Cardiac fibroblast (primary cell): ENCODE data around the gene ACR.

Source experiments
- DNase-seq, 2 donors: peaks; one replicate each; pipeline versions ENCODE4 v3.0.0 to v3.0.0-alpha.2; 2010; ENCODE audit warnings: low read depth in 2 of 2
- H3K4me3 ChIP-seq, 2 donors: replicated peaks in 1 of 2; 1 replicate in 1 of 2; 2 replicates in 1 of 2; pipeline ENCODE4 v1.5.1; 2011; ENCODE audit warnings: low read depth in 2 of 2, low read length in 2 of 2, mild to moderate bottlenecking in 2 of 2, moderate library complexity in 1 of 2
- TF ChIP-seq, protein P1 (sequence below): IDR thresholded peaks from one replicate; pipeline ENCODE4 v1.5.1; 2011; ENCODE audit warnings: low read depth, mild to moderate bottlenecking, low read length, inconsistent platforms

Gene ACR

DNA sequence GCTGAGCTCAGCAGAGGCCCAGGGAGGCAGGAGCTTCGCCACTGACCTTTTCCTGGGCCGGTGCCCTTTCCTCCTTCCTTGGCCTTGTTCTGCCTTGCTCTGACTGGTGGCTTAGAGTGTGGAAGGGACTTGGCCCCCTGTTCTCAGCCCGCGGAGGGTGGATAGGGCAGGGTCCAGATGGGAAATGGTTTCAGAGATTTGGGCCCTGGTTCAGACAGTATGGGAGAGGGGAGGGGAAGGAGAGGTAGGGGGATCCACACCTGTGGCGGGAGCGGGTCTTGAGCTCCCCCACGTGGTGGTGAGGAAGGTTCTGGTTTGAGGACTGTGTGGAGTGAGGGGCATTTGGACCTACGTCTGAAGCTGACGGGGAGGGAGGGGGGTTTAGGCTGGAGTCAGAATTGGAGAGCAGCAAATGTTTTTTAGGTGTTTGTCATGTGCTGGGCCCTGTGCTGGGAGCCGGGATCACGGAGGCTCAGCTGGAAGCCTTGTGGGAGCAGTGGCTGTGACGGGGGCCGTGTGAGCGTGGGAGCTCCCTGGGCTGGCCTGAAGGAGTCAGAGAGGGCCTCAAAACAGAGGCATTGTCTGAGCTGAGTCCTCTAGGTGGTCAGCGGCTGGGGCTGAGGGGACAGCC, 38.1 kb upstream of the ACR start:
- TF ChIP-seq, protein P1, sequence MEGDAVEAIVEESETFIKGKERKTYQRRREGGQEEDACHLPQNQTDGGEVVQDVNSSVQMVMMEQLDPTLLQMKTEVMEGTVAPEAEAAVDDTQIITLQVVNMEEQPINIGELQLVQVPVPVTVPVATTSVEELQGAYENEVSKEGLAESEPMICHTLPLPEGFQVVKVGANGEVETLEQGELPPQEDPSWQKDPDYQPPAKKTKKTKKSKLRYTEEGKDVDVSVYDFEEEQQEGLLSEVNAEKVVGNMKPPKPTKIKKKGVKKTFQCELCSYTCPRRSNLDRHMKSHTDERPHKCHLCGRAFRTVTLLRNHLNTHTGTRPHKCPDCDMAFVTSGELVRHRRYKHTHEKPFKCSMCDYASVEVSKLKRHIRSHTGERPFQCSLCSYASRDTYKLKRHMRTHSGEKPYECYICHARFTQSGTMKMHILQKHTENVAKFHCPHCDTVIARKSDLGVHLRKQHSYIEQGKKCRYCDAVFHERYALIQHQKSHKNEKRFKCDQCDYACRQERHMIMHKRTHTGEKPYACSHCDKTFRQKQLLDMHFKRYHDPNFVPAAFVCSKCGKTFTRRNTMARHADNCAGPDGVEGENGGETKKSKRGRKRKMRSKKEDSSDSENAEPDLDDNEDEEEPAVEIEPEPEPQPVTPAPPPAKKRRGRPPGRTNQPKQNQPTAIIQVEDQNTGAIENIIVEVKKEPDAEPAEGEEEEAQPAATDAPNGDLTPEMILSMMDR, result no peak
- DNase-seq, result no peak
- H3K4me3 ChIP-seq, result no peak overlapping the region

DNA sequence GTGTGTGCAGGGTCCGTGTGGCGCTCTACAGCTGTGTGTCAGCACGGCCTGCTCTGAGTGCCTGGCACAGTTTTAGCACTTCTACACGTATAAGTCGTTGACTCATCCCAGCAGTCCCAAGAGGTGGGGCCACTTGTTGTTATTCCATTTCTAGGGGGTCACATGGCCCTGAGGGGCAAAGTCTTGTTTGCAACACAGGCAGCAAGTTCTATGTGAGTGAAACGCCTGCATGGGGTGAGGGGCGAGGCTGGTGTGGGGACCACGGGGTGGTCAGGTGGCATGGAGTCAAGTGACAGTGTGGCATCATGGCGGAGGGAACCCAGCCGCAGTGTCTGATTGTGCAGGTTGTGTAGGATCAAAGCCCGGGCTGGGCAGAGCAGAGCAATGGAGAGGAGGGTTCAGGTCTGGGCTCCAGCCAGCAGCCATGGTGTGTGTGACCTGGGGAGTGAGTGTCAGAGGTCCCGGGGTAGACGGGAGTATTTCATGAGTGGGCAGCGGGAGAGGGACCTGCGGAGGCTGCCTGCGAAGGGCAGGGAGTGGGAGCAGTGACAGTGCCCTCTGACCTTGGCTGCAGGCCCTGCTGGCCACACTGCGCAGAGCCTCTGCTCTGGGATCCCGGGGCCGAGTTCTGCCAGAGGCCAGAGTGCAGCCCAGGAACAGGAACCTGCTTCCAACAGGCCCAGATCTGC, 37.5 kb upstream of the ACR start:
- no peak for DNase-seq

DNA sequence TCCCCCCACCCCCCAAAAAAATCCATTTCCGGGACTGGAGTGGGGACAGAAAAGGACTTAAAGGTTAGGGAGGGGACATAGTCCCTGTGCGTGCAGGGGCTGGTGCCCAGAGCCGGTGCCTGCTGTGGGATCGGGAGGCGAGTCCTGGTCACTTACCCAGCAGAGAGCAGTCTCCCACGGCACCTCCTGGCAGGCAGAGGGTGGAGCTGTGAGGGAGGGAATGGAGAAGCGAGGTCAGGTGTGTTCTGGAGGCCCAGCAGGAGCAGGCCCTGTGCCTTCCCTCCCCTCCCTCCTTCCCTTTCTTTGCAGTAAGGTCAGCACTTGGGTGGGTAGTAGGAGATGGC, 37.0 kb upstream of the ACR start:
- TF ChIP-seq, protein P1, result no peak

More for the DNA sequence above, 37.5 kb upstream of the ACR start:
- H3K4me3 ChIP-seq, result no peak overlapping the region
- TF ChIP-seq, protein P1, result no peak

DNA sequence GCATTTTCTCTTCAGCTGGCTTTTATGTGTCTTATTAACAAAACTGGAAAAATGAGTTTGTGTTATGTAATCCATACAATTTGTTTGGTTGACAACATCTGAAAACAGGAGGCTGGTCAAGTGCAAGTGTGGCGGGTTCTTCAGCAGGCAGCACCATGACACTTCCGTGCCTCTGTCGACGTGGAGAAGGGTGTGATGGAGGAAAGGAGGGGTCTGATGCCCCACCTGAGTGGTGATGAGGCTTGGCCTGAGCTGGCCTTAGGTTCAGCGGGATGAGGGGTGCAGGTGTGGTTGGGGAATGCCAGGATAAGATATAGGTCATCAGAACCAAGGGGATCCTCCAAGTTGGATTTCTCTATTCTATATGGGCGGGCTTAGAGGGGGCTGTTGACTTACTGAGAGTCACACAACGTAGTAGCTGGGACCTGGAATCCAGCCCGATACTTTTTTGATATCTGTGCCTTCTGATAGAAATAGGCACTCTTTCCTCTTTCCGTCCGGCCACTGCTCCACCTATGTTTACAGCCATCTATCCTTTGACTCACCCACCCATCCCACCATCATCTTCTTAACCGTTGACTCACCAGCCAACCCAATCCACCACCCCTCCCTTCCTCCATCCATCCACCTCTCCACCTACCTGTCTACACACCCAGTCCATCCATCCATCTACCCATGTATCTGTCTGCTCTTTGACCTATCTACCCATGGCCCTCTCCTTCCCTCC, 36.4 kb upstream of the ACR start:
- TF ChIP-seq, protein P1, result no peak
- no peak overlapping the region for H3K4me3 ChIP-seq
- no peak for DNase-seq

More for the DNA sequence above, 37.0 kb upstream of the ACR start:
- no peak for DNase-seq
- no peak overlapping the region for H3K4me3 ChIP-seq

DNA sequence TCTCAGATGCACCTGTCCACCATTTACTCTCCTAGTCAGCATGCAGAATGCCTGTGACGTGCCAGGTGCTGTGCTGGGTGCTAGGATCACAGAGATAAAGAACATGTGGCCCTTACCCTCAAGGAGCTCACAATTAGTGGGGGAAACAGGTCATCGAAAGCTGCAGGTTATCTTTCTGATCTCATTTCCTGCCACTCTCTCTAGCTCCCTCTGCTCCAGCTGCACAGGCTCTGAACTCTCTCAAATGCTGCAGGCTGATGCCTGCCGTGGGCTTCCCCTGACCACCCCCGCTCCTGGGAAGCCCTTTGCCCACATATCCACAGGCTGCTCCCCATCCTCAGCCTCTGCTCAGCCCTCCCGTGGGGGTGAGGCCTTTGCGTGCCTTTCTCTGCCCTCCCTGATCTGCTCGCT, 35.7 kb upstream of the ACR start:
- no peak overlapping the region for H3K4me3 ChIP-seq
- no peak for DNase-seq
- TF ChIP-seq, protein P1, result no peak

DNA sequence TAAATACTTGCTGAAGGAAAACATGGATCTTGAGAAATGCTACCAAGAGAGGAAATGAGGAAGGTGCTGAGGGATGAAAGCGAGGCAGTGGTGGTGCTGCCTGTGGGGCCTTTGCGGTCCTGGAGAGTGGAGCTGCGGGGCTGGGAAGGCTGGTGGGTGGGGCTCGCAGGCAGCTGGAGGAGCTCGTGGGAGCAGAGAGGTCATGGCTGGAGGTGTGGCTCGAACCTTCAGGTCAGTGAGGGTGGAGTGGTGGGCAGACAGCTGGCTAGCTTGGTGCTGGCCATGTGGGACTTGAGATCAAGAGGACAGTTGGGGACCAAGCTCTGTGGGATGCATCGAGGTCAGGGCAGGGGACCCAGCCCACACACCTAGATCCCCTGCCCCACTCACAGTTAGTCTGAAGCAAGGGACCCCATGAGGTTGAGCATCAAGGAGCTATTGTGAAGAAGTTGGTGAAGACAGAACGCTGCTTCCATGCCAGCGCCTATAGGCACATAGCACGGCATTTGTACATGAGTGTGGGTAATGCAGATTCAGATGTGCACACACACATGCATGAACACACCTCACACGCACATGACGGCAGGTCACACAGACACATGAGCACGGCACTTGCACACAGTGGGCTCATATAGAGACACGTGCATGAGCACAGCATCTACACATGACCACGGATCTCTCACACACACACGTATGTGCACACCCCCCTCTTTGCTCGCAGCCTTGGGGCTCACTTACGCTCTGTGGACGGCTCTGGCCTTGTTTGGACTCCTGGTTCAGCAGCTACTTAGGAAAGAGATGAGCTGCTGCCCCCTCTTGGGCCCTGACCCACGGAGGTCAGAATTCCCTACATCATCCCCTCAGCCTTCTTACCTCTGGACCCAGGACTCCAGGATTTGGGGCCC, 34.9 kb upstream of the ACR start:
- H3K4me3 ChIP-seq, result no peak overlapping the region
- TF ChIP-seq, protein P1, result no peak
- no peak for DNase-seq
